K562 (cell line): ENCODE measurements around the gene GLIPR1. TPM values are rescaled to one million over a fixed set of nuclear protein-coding genes. Genes with fewer than 3 reads are reported as not detected.
A peak's percentile ranks its signal among the peaks of the same experiment; 100 is the strongest.

Experiments
- ARID4B ChIP-seq: sonication (generic); formaldehyde crosslinking; IDR thresholded peaks from 2 replicates; pipeline ENCODE4 v1.8.0; 2022; ENCODE audit warnings: mild to moderate bottlenecking, missing genetic modification reagents
- ATF1 ChIP-seq, 2 experiments: fragments of 450-650 bp in 1 of 2; IDR thresholded peaks; 2 replicates each; pipeline ENCODE4 v1.6.1; 2016; ENCODE audit warnings: missing compliant biosample characterization in 1 of 2, missing genetic modification characterization in 1 of 2
- CCNT2 ChIP-seq: IDR thresholded peaks from 2 replicates; pipeline ENCODE4 v1.6.1; 2011; ENCODE audit warnings: borderline replicate concordance, low read depth, mild to moderate bottlenecking, moderate library complexity, mixed read lengths, low read length; ENCODE audit not compliant: insufficient read length; ENCODE audit errors: extremely low read depth
- CEBPB ChIP-seq: fragments of 450-650 bp; IDR thresholded peaks from 2 replicates; pipeline ENCODE4 v1.6.1; 2016; ENCODE audit warnings: missing genetic modification characterization, missing compliant biosample characterization
- FOSL1 ChIP-seq: fragments of 200-800 bp; sonication (Bioruptor generic); conservative IDR thresholded peaks from 2 replicates; pipeline ENCODE4 v1.6.1; 2016; ENCODE audit warnings: missing genetic modification characterization, missing compliant biosample characterization
- GTF2A2 ChIP-seq: IDR thresholded peaks from 2 replicates; pipeline ENCODE4 v1.6.1; 2016; ENCODE audit warnings: mild to moderate bottlenecking, missing genetic modification characterization, missing compliant biosample characterization
- HDAC3 ChIP-seq: fragments of 450-650 bp; IDR thresholded peaks from 2 replicates; pipeline ENCODE4 v1.6.1; 2018; ENCODE audit warnings: borderline replicate concordance, mild to moderate bottlenecking, moderate library complexity; ENCODE audit not compliant: partially characterized antibody
- JUN ChIP-seq, 2 experiments: sonication (generic) in 1 of 2; formaldehyde crosslinking in 1 of 2; IDR thresholded peaks; 2 replicates each; pipeline versions ENCODE4 v1.6.1 to v1.8.0; 2012 to 2022; ENCODE audit warnings: borderline replicate concordance in 2 of 2, mild to moderate bottlenecking in 2 of 2, improper control_type of control experiment in 1 of 2, low read depth in 1 of 2, low read length in 1 of 2, missing genetic modification reagents in 1 of 2
- MYBL2 ChIP-seq, 2 experiments: fragments of 450-650 bp in 1 of 2; sonication (generic) in 1 of 2; formaldehyde crosslinking in 1 of 2; IDR thresholded peaks; 2 replicates each; pipeline versions ENCODE4 v1.6.1 to v1.8.1; 2017 to 2022; ENCODE audit warnings: borderline replicate concordance in 1 of 2, inconsistent platforms in 1 of 2, low read depth in 1 of 2, mild to moderate bottlenecking in 1 of 2, missing genetic modification reagents in 1 of 2, moderate library complexity in 1 of 2
- PHB2 ChIP-seq: fragments of 450-650 bp; IDR thresholded peaks from 2 replicates; pipeline ENCODE4 v1.6.1; 2017; ENCODE audit warnings: low read depth
- RB1 ChIP-seq: fragments of 450-650 bp; IDR thresholded peaks from 2 replicates; pipeline ENCODE4 v1.6.1; 2017; ENCODE audit warnings: low read depth, mild to moderate bottlenecking
- TSHZ1 ChIP-seq: fragments of 250-450 bp; sonication (Bioruptor Pico); IDR thresholded peaks from 2 replicates; pipeline ENCODE4 v1.4.0; 2020; ENCODE audit warnings: mild to moderate bottlenecking, moderate library complexity
- ZBTB26 ChIP-seq: fragments of 450-650 bp; formaldehyde crosslinking; IDR thresholded peaks from 2 replicates; pipeline ENCODE4 v1.4.0; 2022; ENCODE audit warnings: missing genetic modification characterization
- ZNF586 ChIP-seq: fragments of 450-650 bp; formaldehyde crosslinking; conservative IDR thresholded peaks from 2 replicates; pipeline ENCODE4 v1.4.0; 2020; ENCODE audit warnings: mild to moderate bottlenecking, moderate library complexity
- polyA plus RNA-seq, 8 experiments: library from polyadenylated mRNA; depleted of rRNA in 4 of 8; stranded (reverse) in 5 of 8; unstranded in 3 of 8; fragments of >200 nt; fragmentation: Nextera tagmentation in 2 of 8; fragmentation: Illumina TruSeq in 1 of 8; extraction: Ambion mirVana in 2 of 8; extraction: Trizol in 1 of 8; gene quantifications; 2 replicates each; pipeline versions ENCODE4 v1.2.1 to v1.2.3, GENCODE V29; 2011 to 2014; ENCODE audit warnings: inconsistent platforms in 1 of 8, missing spikeins in 1 of 8
- total RNA-seq, 7 experiments: library from RNA; depleted of rRNA in 6 of 7; stranded (reverse); fragments of >200 nt in 6 of 7; fragmentation: Illumina TruSeq in 2 of 7; extraction: Trizol in 2 of 7; gene quantifications; 2 replicates each; pipeline versions ENCODE4 v1.2.1 to v1.2.3, GENCODE V29; 2011 to 2021; ENCODE audit warnings: low replicate concordance in 1 of 7
- TF ChIP-seq, protein P1 (sequence below), 2 experiments: fragments of 200-800 bp in 1 of 2; sonication (Bioruptor generic) in 1 of 2; sonication (generic) in 1 of 2; formaldehyde crosslinking in 1 of 2; IDR thresholded peaks in 1 of 2; conservative IDR thresholded peaks in 1 of 2; 2 replicates each; pipeline versions ENCODE4 v1.5.0 to v1.6.1; 2016 to 2020; ENCODE audit warnings: missing compliant biosample characterization in 1 of 2, missing genetic modification characterization in 1 of 2, missing genetic modification reagents in 1 of 2

GLIPR1 gene
- total and polyA plus RNA-seq, 9 of the 15 experiments (the other 6 are each of a cell fraction or from before 2014, with no cell fraction given): 0.26 to 2.1 (median 1.2) TPM

- TF ChIP-seq ATF1 (CRISPR knock-in tag; IDR thresholded peaks at IDR 0.05) (no peak), ATF1 (tag; IDR thresholded peaks at IDR 0.05) (peak; percentile 62), PHB2 (no peak), ZNF586 (CRISPR knock-in tag) (no peak), ARID4B (CRISPR knock-in tag) (no peak), CCNT2 (no peak), MYBL2 (IDR thresholded peaks at IDR 0.05; ENCODE audit: low read depth) (no peak), MYBL2 (CRISPR knock-in tag; IDR thresholded peaks at IDR 0.05; ENCODE audit: borderline replicate concordance) (no peak), FOSL1 (tag) (peak; percentile 67), TSHZ1 (CRISPR knock-in tag) (no peak), ZBTB26 (CRISPR knock-in tag) (no peak), GTF2A2 (tag) (no peak), RB1 (no peak), CEBPB (tag) (peak; percentile 91), JUN (IDR thresholded peaks at IDR 0.05; ENCODE audit: borderline replicate concordance, low read depth, low read length) (0 out of 2 replicates have a peak, but pooled peaks have one; percentile 17), JUN (CRISPR knock-in tag; IDR thresholded peaks at IDR 0.05; ENCODE audit: borderline replicate concordance) (no peak), HDAC3 (no peak)
- TF ChIP-seq, protein P1, sequence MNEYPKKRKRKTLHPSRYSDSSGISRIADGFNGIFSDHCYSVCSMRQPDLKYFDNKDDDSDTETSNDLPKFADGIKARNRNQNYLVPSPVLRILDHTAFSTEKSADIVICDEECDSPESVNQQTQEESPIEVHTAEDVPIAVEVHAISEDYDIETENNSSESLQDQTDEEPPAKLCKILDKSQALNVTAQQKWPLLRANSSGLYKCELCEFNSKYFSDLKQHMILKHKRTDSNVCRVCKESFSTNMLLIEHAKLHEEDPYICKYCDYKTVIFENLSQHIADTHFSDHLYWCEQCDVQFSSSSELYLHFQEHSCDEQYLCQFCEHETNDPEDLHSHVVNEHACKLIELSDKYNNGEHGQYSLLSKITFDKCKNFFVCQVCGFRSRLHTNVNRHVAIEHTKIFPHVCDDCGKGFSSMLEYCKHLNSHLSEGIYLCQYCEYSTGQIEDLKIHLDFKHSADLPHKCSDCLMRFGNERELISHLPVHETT (CRISPR knock-in tag; conservative IDR thresholded peaks at IDR 0.05 in 1 of 2, IDR thresholded peaks at IDR 0.05 in 1 of 2): 0 out of 4 replicates have a peak, but pooled peaks of 1 of the 2 experiments have one; percentile 25
Observed at GRCh38 chr12:75480469-75480949, at the start of gene GLIPR1 (continued).
